Measurements from ENCODE around the gene NR4A1.

DNA sequence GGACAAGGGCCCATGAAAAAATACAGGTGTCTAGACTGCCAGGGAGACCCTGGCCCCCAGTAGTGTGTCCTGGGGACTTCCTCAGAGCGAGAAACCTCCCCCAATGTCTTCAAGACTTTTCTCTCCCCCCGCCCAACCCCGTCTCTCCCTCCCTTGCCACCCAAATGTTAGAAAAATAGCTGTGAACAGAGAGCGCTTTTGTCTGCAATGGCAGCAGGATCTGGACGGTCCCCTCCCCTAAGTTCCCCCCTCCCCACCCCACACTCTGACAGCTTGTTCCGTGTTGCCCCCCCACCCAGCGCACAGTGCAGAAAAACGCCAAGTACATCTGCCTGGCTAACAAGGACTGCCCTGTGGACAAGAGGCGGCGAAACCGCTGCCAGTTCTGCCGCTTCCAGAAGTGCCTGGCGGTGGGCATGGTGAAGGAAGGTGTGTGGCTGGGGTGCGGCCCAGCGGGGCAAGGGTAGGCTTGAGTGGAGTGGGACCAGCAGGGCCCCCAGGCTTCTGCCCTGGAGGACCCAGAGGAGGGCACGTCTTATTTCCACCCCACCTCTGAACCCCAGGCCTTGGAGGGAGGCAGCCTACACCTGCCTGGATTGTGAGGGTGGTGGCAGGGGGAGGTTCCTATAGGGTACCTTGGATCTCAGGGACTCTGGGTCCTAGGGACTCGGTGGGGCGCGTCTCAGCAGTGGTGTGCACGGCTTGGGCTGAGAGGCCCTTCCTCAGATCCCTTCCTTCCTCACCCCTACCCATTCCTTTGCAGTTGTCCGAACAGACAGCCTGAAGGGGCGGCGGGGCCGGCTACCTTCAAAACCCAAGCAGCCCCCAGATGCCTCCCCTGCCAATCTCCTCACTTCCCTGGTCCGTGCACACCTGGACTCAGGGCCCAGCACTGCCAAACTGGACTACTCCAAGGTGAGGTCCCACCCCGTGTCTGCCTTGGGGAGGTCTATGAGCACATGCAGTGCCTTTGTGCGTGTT, 4.8 kb downstream of the NR4A1 start:
- TF ChIP-seq ZNF274 (IDR thresholded peaks at IDR 0.05; ENCODE audit: low read depth, low read length) (no peak), SUZ12 (IDR thresholded peaks at IDR 0.05; ENCODE audit: extremely low read depth, insufficient read depth, insufficient read length) (no peak), YY1 (IDR thresholded peaks at IDR 0.05; ENCODE audit: insufficient read depth, insufficient read length) (no peak)

Data from NT2/D1 (cell line).